GM23338 (cell line): Measurements from ENCODE around the gene WDR73.

Experiments
- EZH2phosphoT487 ChIP-seq: fragments of 200-600 bp; sonication (generic); IDR thresholded peaks from one replicate; pipeline ENCODE4 v1.8.1; 2018; ENCODE audit warnings: antibody characterized with exemption; ENCODE audit not compliant: unreplicated experiment
- POLR2AphosphoS5 ChIP-seq: IDR thresholded peaks from 2 replicates; pipeline ENCODE4 v1.6.1; 2016; ENCODE audit warnings: antibody characterized with exemption, low read depth
- TF ChIP-seq, protein P1 (sequence below), 2 experiments: fragments of 200-600 bp in 1 of 2; sonication (generic) in 1 of 2; conservative IDR thresholded peaks; 2 replicates each; pipeline versions ENCODE4 v1.5.1 to v1.6.1; 2016 to 2017; ENCODE audit warnings: antibody characterized with exemption in 2 of 2, low read depth in 2 of 2, mild to moderate bottlenecking in 2 of 2, moderate library complexity in 1 of 2
- TF ChIP-seq, protein P2 (sequence below): IDR thresholded peaks from one replicate; pipeline ENCODE4 v1.6.1; 2018; ENCODE audit warnings: antibody characterized with exemption; ENCODE audit not compliant: unreplicated experiment

GRCh38 chr15:84643838-84644237 is 10.2 kb downstream of the WDR73 start:
- TF ChIP-seq POLR2AphosphoS5 (no peak), EZH2phosphoT487 (no peak)
- TF ChIP-seq, protein P1, sequence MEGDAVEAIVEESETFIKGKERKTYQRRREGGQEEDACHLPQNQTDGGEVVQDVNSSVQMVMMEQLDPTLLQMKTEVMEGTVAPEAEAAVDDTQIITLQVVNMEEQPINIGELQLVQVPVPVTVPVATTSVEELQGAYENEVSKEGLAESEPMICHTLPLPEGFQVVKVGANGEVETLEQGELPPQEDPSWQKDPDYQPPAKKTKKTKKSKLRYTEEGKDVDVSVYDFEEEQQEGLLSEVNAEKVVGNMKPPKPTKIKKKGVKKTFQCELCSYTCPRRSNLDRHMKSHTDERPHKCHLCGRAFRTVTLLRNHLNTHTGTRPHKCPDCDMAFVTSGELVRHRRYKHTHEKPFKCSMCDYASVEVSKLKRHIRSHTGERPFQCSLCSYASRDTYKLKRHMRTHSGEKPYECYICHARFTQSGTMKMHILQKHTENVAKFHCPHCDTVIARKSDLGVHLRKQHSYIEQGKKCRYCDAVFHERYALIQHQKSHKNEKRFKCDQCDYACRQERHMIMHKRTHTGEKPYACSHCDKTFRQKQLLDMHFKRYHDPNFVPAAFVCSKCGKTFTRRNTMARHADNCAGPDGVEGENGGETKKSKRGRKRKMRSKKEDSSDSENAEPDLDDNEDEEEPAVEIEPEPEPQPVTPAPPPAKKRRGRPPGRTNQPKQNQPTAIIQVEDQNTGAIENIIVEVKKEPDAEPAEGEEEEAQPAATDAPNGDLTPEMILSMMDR (conservative IDR thresholded peaks at IDR 0.05; ENCODE audit: low read depth in 2 of 2) = no peak
- TF ChIP-seq, protein P2, sequence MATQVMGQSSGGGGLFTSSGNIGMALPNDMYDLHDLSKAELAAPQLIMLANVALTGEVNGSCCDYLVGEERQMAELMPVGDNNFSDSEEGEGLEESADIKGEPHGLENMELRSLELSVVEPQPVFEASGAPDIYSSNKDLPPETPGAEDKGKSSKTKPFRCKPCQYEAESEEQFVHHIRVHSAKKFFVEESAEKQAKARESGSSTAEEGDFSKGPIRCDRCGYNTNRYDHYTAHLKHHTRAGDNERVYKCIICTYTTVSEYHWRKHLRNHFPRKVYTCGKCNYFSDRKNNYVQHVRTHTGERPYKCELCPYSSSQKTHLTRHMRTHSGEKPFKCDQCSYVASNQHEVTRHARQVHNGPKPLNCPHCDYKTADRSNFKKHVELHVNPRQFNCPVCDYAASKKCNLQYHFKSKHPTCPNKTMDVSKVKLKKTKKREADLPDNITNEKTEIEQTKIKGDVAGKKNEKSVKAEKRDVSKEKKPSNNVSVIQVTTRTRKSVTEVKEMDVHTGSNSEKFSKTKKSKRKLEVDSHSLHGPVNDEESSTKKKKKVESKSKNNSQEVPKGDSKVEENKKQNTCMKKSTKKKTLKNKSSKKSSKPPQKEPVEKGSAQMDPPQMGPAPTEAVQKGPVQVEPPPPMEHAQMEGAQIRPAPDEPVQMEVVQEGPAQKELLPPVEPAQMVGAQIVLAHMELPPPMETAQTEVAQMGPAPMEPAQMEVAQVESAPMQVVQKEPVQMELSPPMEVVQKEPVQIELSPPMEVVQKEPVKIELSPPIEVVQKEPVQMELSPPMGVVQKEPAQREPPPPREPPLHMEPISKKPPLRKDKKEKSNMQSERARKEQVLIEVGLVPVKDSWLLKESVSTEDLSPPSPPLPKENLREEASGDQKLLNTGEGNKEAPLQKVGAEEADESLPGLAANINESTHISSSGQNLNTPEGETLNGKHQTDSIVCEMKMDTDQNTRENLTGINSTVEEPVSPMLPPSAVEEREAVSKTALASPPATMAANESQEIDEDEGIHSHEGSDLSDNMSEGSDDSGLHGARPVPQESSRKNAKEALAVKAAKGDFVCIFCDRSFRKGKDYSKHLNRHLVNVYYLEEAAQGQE = no peak
